ENCODE results near the gene SLC38A1.
"Not testable (repeated sequence)": the region's sequence is repeated elsewhere in the genome, so short reads cannot be mapped to it uniquely, and the experiment has no call there.

GRCh38 chr12:46291953-46292352, 23.1 kb upstream of the SLC38A1 start:
- TF ChIP-seq CTCF (conservative IDR thresholded peaks at IDR 0.05; ENCODE audit: low read depth, low read length); EZH2 (IDR thresholded peaks at IDR 0.05; ENCODE audit: low read length, unreplicated experiment); EZH2phosphoT487 (IDR thresholded peaks at IDR 0.05; ENCODE audit: borderline replicate concordance, low read length): not testable (repeated sequence)
